ENCODE data around the gene ARFGAP3.

ARFGAP3 gene

DNA sequence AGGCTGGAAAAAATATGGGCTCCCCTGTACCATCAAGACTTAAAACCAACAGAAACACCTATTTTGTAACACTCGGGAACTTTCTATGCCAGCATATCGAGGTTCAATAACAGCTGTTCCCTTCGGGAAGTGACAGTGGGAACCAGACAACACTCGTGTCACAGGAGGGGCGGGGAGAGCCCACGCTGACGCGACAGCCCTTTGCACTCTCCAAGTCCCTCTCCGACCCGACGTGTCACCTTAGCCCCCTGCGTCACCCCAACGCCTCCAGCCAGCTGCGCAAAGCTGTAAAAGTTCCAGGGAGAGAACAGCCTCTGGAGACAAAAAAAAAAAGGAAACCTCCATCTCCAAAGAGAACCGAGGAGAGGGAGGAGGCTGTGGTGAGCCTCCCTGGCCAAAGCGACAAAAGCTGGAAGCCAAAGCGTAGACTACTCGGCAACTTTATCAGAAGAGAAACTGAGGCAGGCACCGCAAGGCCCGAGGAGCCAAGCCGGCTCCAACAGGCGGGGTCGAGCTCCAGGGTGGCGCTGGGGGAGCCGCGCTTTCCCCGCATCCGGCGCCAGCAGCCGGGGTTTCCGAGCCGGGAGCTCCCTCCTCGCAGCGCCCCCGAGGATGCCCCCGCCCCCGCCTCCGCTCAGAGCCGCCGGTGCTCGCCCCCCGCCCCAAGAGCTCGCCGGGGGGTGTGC is 751 bp downstream of the ARFGAP3 start:
- Mint-ChIP-seq H3K27ac (peak overlapping the region; percentile 95), H3K27me3 (no peaks in the 10 kb centered on the region), H3K36me3 (no peaks in the 10 kb centered on the region), H3K9me3 (no peaks in the 10 kb centered on the region), H3K4me3 (peak overlapping the region; percentile 90), H3K4me1 (peaks cover 25% of the 10 kb centered on the region)
- ATAC-seq, result peak; percentile 60

DNA sequence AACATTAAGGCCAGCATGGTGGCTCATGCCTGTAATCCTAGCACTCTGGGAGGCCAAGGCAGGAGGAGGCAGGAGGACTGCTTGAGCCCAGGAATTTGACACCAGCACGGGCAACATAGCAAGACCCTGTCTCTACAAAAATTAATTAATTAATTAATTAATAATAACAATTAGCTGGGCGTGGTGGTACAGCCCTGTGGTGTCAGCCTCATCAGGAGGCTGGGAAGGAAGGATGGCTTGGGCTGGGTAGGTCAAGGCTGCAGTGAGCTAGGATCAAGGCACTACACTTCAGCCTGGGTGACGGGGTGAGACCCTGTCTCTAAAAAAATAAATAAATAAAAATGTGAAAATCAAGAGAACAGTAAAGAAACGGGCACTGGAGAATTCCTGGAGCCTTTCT is 1.4 kb downstream of the ARFGAP3 start:
- no peaks in the 10 kb centered on the region for H3K36me3 Mint-ChIP-seq
- H3K4me1 Mint-ChIP-seq, result peaks cover 23% of the 10 kb centered on the region
- H3K27ac Mint-ChIP-seq, result peak overlapping the region; percentile 95
- H3K9me3 Mint-ChIP-seq, result no peaks in the 10 kb centered on the region
- H3K27me3 Mint-ChIP-seq, result no peaks in the 10 kb centered on the region
- H3K4me3 Mint-ChIP-seq, result peak overlapping the region; percentile 90
- no peak for ATAC-seq

DNA sequence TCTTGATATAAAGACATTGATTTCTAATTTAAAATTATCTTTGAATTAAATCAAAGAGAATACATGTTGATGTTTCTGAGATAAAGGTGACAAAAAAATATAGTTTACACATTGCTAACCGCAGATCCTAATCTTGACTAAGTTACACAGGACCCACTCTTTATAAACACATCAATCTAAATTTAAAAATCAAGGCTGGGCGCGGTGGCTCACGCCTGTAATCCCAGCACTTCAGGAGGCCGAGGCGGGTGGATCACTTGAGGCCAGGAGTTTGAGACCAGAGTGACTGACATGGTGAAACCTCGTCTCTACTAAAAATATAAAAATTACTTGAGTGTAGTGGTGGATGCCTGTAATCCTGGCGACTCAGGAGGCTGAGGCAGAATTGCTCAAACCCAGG is 1.9 kb downstream of the ARFGAP3 start:
- ATAC-seq, result no peak
- Mint-ChIP-seq H3K36me3 (no peaks in the 10 kb centered on the region), H3K4me1 (peaks cover 18% of the 10 kb centered on the region), H3K9me3 (no peaks in the 10 kb centered on the region), H3K27ac (no peak overlapping the region), H3K4me3 (no peak overlapping the region), H3K27me3 (no peaks in the 10 kb centered on the region)

DNA sequence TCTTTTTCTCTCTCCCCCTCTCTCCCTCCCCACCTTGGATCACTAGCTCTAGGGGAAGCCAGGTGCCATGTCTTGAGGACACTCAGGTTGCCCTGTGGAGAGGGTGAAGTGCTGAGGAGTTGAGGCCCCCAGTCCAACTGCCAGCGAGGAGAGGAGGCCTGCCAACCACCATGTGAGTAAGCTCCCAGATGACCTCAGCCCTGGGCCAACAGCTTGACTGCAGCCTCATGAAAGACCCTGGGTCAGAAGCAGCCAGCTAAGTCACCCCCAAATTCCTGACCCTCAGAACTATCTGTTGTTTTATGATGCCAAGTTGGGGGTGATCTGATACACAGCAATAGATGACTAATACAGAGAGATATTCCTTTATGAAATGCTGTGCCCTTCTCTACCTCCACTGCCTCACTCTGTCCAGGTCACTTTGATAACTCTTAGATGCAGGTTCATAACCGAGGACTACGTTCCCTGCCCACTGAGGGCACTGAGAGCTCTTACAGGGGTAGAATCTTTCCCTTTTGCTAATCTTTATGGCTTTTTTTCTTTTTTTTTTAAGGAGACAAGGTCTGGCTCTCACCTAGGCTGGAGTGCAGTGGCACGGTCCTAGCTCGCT is 8.0 kb downstream of the ARFGAP3 start:
- H3K36me3 Mint-ChIP-seq, result peaks cover 29% of the 10 kb centered on the region
- H3K9me3 Mint-ChIP-seq, result no peaks in the 10 kb centered on the region
- H3K4me1 Mint-ChIP-seq, result peaks cover 5% of the 10 kb centered on the region
- ATAC-seq, result no peak
- no peak overlapping the region for H3K27ac Mint-ChIP-seq
- H3K4me3 Mint-ChIP-seq, result no peak overlapping the region
- H3K27me3 Mint-ChIP-seq, result no peaks in the 10 kb centered on the region

DNA sequence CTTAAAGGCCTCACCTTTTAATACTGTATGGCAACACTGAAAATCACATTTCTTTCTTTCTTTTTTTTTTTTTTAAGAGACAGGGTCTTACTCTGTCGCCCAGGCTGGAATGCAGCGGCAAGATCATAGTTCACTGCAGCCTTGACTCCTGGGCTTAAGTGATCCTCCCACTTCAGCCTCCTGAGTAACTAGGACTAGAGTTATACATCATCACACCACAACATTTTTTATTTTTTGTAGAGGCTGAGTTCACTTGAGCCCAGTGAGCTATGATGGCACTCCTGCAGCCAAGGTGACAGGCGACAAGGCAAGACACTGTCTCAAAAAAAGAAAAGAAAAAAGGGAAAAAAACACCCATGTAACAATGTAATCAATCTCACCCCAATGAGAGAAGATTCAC is 10.0 kb downstream of the ARFGAP3 start:
- ATAC-seq, result no peak

DNA sequence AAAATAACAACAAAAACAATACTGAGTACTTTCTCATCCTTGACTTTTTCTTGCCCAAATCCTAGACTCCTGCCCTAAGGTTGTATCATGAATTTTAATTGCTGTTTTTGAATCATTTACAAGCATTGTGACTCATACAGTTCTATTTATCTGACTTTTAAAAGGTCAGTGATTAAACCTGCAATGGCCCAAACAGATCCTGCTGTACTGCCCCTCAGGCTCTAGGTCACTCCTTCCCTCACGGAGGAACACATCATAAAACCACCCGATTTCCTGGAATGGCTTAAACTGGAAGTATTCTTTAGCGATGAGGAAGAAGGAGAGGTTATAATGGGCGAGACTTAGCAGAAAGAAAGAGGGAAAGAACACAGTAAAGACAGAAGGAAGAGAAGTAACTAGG is 12.3 kb downstream of the ARFGAP3 start:
- Mint-ChIP-seq H3K27me3 (no peaks in the 10 kb centered on the region), H3K36me3 (peaks cover 56% of the 10 kb centered on the region), H3K4me1 (peaks cover 4% of the 10 kb centered on the region), H3K27ac (no peak overlapping the region), H3K4me3 (no peak overlapping the region), H3K9me3 (no peaks in the 10 kb centered on the region)
- ATAC-seq, result no peak

More for the DNA sequence above, 10.0 kb downstream of the ARFGAP3 start:
- Mint-ChIP-seq H3K27ac (no peak overlapping the region), H3K36me3 (peaks cover 45% of the 10 kb centered on the region), H3K4me1 (peaks cover 5% of the 10 kb centered on the region), H3K4me3 (no peak overlapping the region), H3K27me3 (no peaks in the 10 kb centered on the region), H3K9me3 (no peaks in the 10 kb centered on the region)

DNA sequence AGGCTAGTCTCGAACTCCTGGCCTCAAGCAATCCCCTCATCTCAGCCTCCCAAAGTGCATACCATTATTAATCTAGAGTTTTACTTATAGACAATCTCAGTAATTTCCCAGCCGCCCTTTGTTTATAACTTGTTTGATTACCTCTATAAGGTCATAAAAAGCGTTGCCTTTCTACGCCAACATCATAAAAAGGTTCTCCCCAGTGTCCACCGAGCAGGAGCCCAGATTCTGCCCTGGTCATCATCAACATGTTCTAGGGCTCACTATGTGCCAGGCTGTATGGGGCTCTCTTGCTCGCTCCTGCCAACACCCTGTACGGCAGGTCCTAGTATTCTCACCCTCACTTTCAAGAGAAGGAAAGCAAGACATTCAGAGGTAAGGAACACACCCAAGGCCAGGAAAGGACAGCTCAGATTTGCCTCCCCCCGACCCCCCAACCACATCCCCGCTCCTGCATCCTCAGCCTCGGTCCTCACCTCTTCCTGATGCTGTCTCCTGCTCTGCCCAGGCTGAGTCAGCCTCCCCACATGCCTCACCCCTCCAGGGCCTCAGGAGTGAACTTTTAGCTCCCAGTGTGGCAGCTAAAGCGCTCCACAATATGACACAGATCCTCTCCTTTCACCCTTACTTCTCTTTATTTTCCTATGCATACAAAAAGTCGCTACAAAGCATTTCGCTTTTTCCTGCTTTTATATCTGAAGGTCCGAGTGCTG is 14.3 kb downstream of the ARFGAP3 start:
- Mint-ChIP-seq H3K36me3 (peaks cover 58% of the 10 kb centered on the region), H3K4me3 (no peak overlapping the region), H3K27ac (no peak overlapping the region), H3K27me3 (no peaks in the 10 kb centered on the region), H3K4me1 (peaks cover 5% of the 10 kb centered on the region), H3K9me3 (no peaks in the 10 kb centered on the region)
- no peak for ATAC-seq

DNA sequence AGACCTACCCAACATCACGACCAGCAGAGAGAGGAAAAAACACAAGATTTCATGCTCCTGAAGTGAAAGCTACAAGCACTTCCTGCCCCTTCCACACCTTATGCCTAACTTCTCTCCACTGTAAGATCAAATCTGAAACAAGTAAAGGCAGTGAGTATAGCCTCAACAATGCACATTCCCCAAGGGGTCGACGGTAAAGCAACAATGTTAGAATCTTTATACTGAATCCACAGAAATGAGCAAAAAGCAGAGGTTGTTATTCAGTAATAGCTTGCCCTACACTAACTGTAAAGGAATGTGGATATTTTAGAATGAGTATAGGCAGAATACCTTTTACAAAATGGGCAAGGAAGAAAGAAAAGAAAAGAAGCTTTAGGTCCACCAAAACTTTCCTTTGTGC is 15.6 kb downstream of the ARFGAP3 start:
- no peaks in the 10 kb centered on the region for H3K9me3 Mint-ChIP-seq
- H3K27me3 Mint-ChIP-seq, result no peaks in the 10 kb centered on the region
- no peak overlapping the region for H3K4me3 Mint-ChIP-seq
- ATAC-seq, result no peak
- no peak overlapping the region for H3K27ac Mint-ChIP-seq
- peaks cover 50% of the 10 kb centered on the region for H3K36me3 Mint-ChIP-seq
- H3K4me1 Mint-ChIP-seq, result peaks cover 5% of the 10 kb centered on the region

DNA sequence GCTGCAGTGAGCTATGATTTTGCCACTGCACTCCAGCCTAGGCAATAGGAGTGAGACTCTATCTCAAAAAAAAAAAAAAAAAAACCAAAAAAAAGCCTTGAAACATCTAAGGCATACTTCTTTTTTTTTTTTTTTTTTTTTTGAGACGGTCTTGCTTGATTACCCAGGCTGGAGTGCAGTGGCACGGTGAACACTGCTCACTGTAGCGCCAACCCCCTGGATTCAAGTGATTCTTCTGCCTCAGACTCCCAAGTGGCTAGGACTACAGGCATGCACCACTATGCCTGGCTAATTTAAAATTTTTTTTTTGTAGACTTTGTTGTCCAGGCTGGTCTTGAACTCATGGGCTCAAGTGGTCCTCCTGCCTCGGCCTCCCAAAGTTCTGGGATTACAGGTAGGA is 19.5 kb downstream of the ARFGAP3 start:
- H3K27ac Mint-ChIP-seq, result no peak overlapping the region
- ATAC-seq, result no peak
- no peak overlapping the region for H3K4me3 Mint-ChIP-seq
- no peaks in the 10 kb centered on the region for H3K27me3 Mint-ChIP-seq
- H3K4me1 Mint-ChIP-seq, result peaks cover 11% of the 10 kb centered on the region
- H3K36me3 Mint-ChIP-seq, result peaks cover 36% of the 10 kb centered on the region
- no peaks in the 10 kb centered on the region for H3K9me3 Mint-ChIP-seq

DNA sequence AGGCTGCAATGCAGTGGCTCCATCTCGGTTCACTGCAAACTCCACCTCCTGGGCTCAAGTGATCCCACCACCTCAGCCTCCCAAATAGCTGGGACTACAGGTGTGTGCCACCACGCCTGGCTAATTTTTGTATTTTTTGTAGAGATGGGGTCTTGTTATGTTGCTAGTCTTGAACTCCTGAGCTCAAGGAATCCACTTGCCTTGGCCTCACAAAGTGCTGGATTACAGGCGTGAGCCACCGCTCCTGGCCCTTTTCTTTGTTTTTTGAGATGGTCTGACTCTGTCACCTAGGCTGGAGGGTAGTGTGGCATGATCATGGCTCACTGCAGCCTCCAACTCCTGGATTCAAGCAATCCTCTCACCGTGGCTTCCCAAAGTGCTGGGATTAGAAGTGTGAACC is 21.0 kb downstream of the ARFGAP3 start:
- Mint-ChIP-seq H3K27ac (no peak overlapping the region), H3K27me3 (no peaks in the 10 kb centered on the region), H3K36me3 (peaks cover 45% of the 10 kb centered on the region), H3K4me1 (peaks cover 11% of the 10 kb centered on the region), H3K9me3 (no peaks in the 10 kb centered on the region), H3K4me3 (no peak overlapping the region)
- no peak for ATAC-seq

DNA sequence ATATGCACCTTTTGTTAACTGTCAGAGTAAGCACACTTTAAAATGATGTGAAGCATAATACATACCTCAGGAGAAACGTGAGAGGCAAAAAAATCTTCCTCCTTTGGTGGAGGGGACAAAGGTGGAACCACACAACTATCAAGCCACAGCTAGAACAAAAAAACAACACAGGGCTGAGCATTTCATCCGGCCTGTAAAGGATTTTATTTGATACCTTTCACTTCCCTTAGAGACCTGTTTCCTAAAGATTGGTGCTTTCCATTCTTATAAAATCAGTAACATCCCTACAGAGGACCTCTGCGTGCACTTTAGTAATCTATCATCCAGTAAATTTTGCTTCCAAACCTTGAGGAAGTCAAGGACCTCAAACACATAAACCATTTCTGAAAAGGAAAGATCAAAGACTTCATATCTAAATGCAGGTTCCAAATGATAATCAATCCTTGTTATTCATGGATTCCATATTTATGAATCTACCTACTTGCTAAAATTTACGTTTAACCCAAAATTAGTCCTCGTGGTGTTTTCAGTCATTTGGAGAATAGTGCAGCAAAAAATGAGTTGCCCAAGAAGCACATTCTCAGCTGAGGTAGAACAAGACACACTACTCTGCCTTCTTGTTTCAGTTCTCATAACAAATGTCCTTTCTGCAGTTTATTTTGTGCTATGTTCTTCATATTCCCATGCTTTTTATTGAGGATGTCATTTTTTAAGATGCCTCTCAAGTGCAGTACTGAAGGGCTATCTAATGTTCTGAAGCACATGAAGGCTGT is 22.7 kb downstream of the ARFGAP3 start:
- peak overlapping the region; percentile 58 for H3K27ac Mint-ChIP-seq
- no peaks in the 10 kb centered on the region for H3K9me3 Mint-ChIP-seq
- H3K4me1 Mint-ChIP-seq, result peaks cover 5% of the 10 kb centered on the region
- ATAC-seq, result no peak
- no peak overlapping the region for H3K4me3 Mint-ChIP-seq
- peaks cover 48% of the 10 kb centered on the region for H3K36me3 Mint-ChIP-seq
- no peaks in the 10 kb centered on the region for H3K27me3 Mint-ChIP-seq

DNA sequence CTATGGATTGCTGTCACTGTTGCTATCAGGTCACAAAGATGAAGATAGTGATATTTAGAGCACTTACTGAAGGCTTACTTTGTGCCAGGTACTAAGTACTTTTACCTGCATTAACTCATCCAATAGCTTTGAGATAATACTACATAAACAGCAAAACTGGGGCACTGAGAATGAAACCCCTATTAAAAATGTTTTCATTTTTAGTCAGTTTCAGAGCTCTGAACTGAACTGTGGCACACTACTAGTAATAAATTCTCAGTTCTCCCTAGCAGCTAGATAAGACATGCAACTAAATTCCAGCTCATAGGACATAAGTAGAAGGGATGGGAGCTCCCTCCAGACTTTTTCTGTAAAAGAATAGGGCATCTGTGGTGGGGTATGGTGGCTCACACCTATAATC is 24.0 kb downstream of the ARFGAP3 start:
- Mint-ChIP-seq H3K27me3 (no peaks in the 10 kb centered on the region), H3K27ac (no peak overlapping the region), H3K4me1 (peaks cover 5% of the 10 kb centered on the region), H3K36me3 (peaks cover 53% of the 10 kb centered on the region), H3K9me3 (no peaks in the 10 kb centered on the region), H3K4me3 (no peak overlapping the region)
- ATAC-seq, result no peak

DNA sequence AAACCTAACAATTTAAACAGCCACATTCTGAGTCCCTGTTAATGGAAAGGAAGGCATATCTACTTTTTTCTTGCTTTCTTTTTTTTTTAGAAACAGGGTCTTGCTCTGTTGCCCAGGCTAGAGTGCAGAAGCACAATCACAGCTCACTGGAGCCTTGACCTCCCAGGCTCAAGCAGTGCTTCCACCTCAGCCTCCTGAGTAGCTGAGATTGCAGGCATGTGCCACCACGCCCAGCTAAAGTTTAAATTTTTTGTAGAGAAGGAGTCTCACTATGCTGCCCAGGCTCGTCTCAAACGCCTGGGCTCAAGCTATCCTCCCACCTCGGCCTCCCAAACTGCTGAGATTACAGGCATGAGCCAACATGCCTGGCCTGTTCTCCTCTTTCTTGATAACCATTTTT is 25.4 kb downstream of the ARFGAP3 start:
- H3K27me3 Mint-ChIP-seq, result no peaks in the 10 kb centered on the region
- no peaks in the 10 kb centered on the region for H3K9me3 Mint-ChIP-seq
- peaks cover 5% of the 10 kb centered on the region for H3K4me1 Mint-ChIP-seq
- H3K36me3 Mint-ChIP-seq, result peaks cover 60% of the 10 kb centered on the region
- H3K4me3 Mint-ChIP-seq, result no peak overlapping the region
- no peak for ATAC-seq
- H3K27ac Mint-ChIP-seq, result no peak overlapping the region

DNA sequence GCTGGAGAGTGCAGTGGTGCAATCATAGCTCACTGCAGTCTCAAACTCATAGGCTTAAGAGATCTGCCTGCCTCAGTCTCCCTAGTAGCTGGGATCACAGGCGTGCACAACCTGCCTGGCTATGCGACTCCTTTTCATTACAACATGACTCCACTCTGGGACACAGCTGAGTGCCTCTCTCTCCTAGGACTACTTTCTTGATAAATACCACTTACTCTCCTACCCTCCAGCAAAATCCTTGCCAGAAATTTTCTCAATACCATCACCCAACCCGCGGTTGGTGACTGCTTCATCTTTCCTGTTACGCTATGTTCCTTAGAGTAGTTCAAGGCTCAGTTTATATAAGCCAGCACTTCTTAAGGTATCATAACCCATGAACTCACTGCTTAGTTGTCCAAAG is 26.9 kb downstream of the ARFGAP3 start:
- Mint-ChIP-seq H3K27ac (no peak overlapping the region), H3K4me3 (no peak overlapping the region), H3K4me1 (peaks cover 5% of the 10 kb centered on the region), H3K36me3 (peaks cover 62% of the 10 kb centered on the region), H3K27me3 (no peaks in the 10 kb centered on the region), H3K9me3 (no peaks in the 10 kb centered on the region)
- no peak for ATAC-seq

DNA sequence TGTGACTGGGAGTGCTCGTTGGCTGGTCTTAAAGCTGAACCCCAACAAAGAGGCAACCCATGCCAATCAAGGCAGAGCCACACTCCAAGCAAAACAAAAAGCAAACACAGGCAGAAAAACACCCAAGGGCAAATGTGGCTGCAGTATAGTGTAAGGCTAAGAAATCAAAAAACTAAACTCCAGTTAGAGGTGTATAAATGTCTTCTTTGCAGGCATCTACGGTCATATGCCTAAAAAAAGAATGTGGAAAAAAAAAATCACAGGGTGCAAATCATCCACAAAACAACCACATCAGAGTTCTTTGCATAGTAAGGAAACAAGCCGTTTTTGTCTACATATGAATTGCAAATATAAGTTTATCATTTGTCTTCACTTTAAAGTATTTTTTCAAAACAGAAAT is 27.8 kb downstream of the ARFGAP3 start:
- no peak for ATAC-seq
- peaks cover 63% of the 10 kb centered on the region for H3K36me3 Mint-ChIP-seq
- no peak overlapping the region for H3K27ac Mint-ChIP-seq
- H3K4me3 Mint-ChIP-seq, result no peak overlapping the region
- peaks cover 3% of the 10 kb centered on the region for H3K4me1 Mint-ChIP-seq
- no peaks in the 10 kb centered on the region for H3K27me3 Mint-ChIP-seq
- no peaks in the 10 kb centered on the region for H3K9me3 Mint-ChIP-seq
